GM19351 (cell line): Measurements from ENCODE around the gene PRDM5.

Experiments used
- ATAC-seq: cut with Tn5 transposase; IDR thresholded peaks from one replicate; pipeline ENCODE4 v1.9.1; 2021; ENCODE audit warnings: mild to moderate bottlenecking, moderate library complexity; ENCODE audit not compliant: unreplicated experiment

PRDM5 gene

GRCh38 chr4:120857312-120857711, 65.2 kb downstream of the PRDM5 start:
- ATAC-seq = no peak

- no peak for ATAC-seq
These were observed 66.2 kb downstream of the PRDM5 start for GRCh38 chr4:120856294-120856693.

GRCh38 chr4:120855307-120856001, 67.1 kb downstream of the PRDM5 start:
- ATAC-seq = peak; percentile 90

- no peak for ATAC-seq
These were observed 69.2 kb downstream of the PRDM5 start for GRCh38 chr4:120853161-120853935.

GRCh38 chr4:120850018-120850599, 72.4 kb downstream of the PRDM5 start:
- no peak for ATAC-seq

- no peak for ATAC-seq
These were observed 75.4 kb downstream of the PRDM5 start for GRCh38 chr4:120847019-120847582.

- peak; percentile 79 for ATAC-seq
These were observed 78.0 kb downstream of the PRDM5 start for GRCh38 chr4:120844528-120844921.

- no peak for ATAC-seq
These were observed 78.5 kb downstream of the PRDM5 start for GRCh38 chr4:120843849-120844527.

GRCh38 chr4:120842031-120842430, 80.5 kb downstream of the PRDM5 start:
- ATAC-seq = no peak

GRCh38 chr4:120841580-120841979, 80.9 kb downstream of the PRDM5 start:
- ATAC-seq = no peak

- no peak for ATAC-seq
These were observed 82.4 kb downstream of the PRDM5 start for GRCh38 chr4:120839974-120840751.

- ATAC-seq = no peak
These were observed 83.1 kb downstream of the PRDM5 start for GRCh38 chr4:120839334-120839973.

- no peak for ATAC-seq
These were observed 83.7 kb downstream of the PRDM5 start for GRCh38 chr4:120838784-120839183.

- ATAC-seq = no peak
These were observed 84.9 kb downstream of the PRDM5 start for GRCh38 chr4:120837656-120838055.

GRCh38 chr4:120835342-120835741, 87.2 kb downstream of the PRDM5 start:
- no peak for ATAC-seq

GRCh38 chr4:120830204-120830603, 92.3 kb downstream of the PRDM5 start:
- ATAC-seq = no peak

GRCh38 chr4:120829113-120829831, 93.3 kb downstream of the PRDM5 start:
- no peak for ATAC-seq

- ATAC-seq = no peak
These were observed 95.7 kb downstream of the PRDM5 start for GRCh38 chr4:120826853-120827252.

GRCh38 chr4:120826449-120826848, 96.1 kb downstream of the PRDM5 start:
- ATAC-seq = no peak
